ENCODE results near the gene SYPL2.

GRCh38 chr1:109502364-109502851 lies 36.1 kb downstream of the SYPL2 start:
- TF ChIP-seq CTCF (IDR thresholded peaks at IDR 0.05) (no peak), POLR2A (IDR thresholded peaks at IDR 0.05) (no peak)

Measured in testis (tissue), 2 donors.